ENCODE data around the gene LBP.
"Not testable (repeated sequence)": the region's sequence is repeated elsewhere in the genome, so short reads cannot be mapped to it uniquely, and the experiment has no call there.

The LBP gene

DNA sequence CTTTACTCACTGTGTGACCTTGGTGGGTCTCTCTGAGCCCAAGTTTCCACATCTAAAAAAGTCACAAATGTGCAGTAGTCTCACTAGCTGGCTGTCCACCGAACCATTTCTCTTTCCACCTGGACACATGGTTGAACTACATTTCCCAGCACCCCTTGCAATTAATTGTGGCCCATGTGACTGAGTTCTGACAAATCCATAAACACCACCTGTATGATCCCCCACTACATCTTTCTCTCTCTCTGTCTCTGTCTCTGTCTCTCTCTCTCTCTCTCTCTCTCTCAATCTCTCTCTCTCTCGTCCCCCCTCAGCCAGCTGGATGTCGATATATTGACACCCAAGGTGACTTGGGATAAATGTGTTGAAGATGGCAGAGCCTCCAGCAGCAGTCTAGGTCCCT lies 46.1 kb downstream of the LBP start:
- no peak for DNase-seq (ENCODE audit: extremely low read depth in 1 of 2, low read depth in 1 of 2)

DNA sequence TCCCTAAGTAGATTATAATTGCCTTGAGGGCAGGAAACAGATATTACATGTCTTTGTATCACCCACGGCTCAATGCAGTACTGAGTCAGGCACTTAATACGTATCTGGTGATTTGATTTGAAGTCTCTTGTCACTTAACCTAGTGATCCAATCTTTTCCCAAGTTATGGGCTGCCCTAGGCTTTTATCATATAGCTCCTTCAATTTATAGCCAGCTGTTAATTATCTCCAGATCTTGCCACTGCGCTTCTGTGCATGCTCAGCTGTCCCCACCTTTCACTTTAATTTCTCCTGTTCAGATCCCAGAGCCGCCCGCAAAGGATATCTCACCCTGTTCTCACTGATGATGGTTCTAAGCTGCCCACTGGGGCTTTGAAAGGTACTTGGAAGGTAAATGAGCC lies 47.0 kb downstream of the LBP start:
- no peak for DNase-seq (ENCODE audit: extremely low read depth in 1 of 2, low read depth in 1 of 2)

DNA sequence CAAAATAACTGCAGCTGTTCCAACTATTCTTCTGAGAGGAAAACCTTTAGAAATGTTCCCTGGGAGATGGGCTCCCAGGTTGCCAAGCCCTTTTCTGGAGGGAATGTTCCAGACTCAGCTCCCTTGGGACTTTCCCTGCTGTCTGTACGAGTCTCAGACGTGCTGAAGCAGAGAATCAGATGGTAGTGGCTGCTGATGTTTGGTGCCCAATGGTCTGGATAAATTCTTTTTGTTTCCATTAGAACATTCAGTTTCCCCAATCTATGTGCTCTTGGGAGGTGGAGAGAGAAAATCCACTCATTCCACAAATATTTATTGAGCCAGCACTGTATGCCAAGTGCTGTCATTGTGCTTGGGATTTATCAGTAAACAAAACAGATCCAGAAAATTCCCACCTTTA lies 48.9 kb downstream of the LBP start:
- DNase-seq (ENCODE audit: extremely low read depth in 1 of 2, low read depth in 1 of 2) = no peak

DNA sequence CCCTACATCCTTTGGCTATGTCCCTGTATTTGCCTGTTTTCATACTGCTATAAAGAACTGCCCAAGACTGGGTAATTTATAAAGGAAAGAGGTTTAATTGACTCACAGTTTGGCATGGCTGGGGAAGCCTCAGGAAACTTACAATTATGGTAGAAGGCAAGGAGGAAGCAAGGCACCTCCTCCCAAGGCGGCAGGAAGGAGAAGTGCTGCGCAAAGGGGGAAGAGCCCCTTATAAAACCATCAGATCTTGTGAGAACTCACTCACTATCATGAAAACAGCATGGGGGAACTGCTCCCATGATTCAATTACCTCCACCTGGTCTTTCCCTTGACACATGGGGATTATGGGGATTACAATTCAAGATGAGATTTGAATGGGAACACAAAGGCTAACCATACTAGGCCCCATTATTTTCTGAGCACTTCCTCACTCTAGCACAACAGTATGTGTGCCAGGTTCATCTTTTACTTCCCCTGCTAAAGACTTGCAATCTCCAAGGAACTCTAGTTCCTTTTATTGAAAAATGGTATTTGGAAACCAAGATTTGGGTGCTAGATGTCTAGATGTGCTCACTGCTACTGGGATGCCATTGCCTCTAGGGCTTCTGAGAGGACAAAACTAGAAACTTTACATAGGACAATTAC lies 49.6 kb downstream of the LBP start:
- not testable (repeated sequence) for DNase-seq (ENCODE audit: extremely low read depth in 1 of 2, low read depth in 1 of 2)

DNA sequence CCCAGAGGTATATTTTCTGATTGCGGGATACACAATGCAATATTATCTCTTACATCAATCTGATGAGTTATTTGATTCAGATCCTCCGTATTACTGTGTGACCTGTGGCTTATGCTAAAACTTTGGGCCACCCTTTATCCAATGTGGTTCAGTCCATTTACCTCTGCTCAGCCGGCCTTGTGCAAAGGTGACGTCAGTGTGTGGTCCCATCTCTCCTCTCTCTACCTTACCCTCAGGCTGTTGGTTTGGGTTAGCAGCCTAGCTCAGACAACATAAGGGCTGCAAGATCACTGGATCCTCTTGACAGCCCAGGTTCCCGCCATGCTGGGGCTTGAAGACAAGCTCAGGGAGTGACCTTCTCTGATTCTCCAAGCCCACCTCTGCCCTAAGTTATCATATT lies 55.8 kb downstream of the LBP start:
- DNase-seq (ENCODE audit: extremely low read depth in 1 of 2, low read depth in 1 of 2) = no peak

DNA sequence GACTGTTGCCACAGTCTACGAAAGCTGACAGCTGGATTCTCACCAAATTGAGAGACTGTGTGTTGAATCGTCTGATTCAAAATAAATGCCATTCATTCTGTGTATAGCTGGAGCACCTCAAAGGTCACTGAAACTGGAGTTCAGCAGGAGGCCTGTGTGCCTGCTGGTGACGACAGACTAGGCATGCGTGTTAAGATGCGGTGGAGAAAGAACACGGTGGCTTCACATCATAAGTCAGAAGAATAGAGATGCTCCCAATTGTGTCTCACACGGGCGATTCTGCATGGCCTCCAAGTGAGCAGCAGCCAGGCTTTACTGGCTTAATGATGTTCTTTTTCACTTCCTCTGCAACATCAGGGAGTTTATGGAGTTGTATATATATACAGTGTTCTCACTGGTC lies 56.5 kb downstream of the LBP start:
- no peak for DNase-seq (ENCODE audit: extremely low read depth in 1 of 2, low read depth in 1 of 2)

DNA sequence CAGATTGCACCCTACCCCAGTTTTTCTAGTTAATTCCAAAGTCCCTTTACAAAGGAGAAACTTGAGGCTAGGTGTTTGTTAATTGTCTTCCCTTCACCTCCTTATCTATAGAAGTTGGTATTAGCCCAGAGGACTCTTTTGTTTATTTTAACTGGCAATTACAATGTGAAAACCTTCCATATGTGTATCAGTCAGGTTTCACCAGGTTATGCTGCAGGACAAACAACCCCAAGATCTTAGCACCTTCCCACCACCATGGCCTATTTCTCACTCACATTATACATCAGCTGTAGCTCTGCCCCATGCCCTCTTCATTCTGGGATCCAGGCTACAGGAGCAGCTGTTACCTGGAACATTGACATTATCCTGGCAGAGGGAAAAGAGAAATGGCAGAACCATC lies 57.7 kb downstream of the LBP start:
- DNase-seq (ENCODE audit: extremely low read depth in 1 of 2, low read depth in 1 of 2) = no peak

DNA sequence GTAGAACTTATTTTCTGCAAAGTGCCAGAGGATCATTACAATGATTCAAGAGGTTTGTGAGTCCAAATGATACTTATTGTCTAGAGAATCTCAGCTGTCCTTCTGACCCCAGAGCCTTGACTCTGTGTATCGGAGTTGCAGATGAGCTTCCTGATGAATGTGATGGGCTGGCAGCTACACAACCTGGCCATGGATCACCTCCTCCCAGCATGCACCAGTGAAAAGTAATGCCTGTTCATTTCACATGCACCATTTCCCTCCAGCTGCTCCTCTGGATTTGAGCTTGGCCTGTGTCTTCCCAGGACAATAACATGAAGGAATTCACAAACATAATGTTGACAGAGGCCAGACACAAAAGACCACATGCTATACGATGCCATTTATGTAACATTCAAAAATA lies 58.9 kb downstream of the LBP start:
- DNase-seq (ENCODE audit: extremely low read depth in 1 of 2, low read depth in 1 of 2) = no peak

DNA sequence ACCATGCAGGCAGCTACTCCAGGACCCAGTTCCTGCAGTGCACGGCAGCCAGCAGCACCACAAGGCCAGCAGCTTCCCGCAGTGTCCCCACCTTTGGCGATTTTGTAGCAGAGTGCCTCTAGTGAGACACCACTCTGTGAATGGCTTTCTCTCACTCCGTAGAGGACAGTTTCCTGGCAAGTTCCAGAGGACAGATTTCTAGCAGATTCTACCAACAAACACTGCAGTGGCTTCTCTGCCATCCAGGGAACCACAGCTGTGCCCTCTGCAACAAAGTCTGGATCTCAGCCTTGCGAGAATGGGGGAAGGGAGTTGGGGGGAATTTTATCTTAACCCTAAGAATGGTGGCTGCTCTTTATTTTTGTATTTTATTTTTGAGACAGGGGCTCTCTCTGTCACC lies 60.2 kb downstream of the LBP start:
- DNase-seq (ENCODE audit: extremely low read depth in 1 of 2, low read depth in 1 of 2) = no peak

DNA sequence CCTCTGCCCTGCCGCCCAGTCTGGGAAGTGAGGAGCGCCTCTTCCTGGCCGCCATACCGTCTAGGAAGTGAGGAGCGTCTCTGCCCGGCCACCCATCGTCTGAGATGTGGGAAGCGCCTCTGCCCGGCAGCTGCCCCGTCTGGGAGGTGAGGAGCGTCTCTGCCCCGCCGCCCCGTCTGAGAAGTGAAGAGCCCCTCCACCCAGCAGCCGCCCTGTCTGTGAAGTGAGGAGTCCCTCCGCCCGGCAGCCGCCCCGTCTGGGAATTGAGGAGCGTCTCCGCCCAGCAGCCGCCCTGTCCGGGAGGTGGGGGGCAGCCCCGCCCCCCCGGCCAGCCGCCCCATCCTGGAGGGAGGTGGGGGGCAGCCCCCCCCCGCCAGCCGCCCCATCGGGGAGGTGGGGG lies 61.0 kb downstream of the LBP start:
- no peak for DNase-seq (ENCODE audit: extremely low read depth in 1 of 2, low read depth in 1 of 2)

DNA sequence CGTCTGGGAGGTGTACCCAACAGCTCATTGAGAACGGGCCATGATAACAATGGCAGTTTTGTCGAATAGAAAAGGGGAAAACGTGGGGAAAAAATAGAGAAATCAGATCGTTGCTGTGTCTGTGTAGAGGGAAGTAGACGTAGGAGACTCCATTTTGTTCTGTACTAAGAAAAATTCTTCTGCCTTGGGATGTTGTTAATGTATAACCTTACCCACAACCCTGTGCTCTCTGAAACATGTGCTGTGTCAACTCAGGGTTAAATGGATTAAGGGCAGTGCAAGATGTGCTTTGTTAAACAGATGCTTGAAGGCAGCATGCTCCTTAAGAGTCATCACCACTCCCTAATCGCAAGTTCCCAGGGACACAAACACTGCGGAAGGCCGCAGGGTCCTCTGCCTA lies 61.5 kb downstream of the LBP start:
- DNase-seq (ENCODE audit: extremely low read depth in 1 of 2, low read depth in 1 of 2) = not testable (repeated sequence)

DNA sequence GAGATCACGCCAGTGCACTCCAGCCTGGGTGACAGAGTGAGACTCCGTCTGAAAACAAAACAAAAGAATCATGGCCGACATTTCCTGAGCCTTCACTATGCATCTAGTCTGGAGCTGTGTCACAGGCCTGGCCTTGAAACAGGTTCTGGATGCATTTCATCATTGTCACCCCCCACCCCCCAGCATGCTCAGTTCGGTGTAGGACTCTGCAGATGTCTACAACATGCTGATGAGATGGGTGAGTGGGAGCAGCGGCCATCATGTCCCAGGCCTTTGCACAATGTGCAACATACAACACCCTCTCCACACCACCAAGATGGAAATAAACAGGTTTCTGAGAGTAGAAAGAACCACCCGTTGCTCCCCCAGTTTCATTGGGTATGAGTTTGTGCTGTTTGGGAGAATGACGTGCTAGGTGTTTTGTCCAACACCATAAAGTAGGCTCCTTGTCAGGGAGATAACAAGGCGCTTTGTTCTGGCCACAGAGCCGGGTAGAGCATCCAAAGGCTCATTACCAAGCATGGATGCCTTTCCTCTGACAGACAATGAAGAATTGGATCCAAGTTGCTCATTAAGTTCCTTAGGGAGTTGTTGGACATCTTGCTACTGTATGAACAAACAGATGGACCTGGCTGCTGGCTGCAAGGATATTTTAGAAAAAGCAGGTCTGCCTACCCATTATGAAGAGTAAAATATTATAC lies 66.7 kb downstream of the LBP start:
- no peak for DNase-seq (ENCODE audit: extremely low read depth in 1 of 2, low read depth in 1 of 2)

DNA sequence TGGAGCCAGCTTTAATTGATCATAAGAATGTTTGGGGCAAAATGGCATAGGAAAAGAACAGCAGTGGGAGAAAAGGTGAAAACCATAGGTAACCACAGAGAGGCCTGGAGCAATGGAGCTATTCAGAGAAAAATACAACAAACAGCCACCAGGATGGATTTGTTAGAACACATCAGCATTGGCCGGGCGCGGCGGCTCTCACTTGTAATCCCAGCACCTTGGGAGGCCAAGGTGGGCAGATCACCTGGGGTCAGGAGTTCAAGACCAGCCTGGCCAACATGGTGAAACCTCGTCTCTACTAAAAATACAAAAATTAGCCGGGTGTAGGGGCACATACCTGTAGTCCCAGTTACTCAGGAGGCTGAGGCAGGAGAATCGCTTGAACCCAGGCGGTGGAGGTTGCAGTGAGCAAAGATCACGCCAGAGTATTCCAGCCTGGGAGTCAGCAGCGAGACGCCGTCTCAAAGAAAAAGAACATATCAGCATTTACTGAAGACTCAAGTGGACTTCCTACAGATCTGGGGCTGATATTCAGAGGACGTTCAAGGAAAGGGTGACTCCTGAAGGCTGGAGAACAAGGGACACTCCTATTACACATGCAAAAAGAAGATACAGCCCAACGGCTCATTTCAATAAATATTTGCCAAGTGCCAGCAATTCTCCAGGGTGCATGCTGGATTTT lies 68.6 kb downstream of the LBP start:
- no peak for DNase-seq (ENCODE audit: extremely low read depth in 1 of 2, low read depth in 1 of 2)

DNA sequence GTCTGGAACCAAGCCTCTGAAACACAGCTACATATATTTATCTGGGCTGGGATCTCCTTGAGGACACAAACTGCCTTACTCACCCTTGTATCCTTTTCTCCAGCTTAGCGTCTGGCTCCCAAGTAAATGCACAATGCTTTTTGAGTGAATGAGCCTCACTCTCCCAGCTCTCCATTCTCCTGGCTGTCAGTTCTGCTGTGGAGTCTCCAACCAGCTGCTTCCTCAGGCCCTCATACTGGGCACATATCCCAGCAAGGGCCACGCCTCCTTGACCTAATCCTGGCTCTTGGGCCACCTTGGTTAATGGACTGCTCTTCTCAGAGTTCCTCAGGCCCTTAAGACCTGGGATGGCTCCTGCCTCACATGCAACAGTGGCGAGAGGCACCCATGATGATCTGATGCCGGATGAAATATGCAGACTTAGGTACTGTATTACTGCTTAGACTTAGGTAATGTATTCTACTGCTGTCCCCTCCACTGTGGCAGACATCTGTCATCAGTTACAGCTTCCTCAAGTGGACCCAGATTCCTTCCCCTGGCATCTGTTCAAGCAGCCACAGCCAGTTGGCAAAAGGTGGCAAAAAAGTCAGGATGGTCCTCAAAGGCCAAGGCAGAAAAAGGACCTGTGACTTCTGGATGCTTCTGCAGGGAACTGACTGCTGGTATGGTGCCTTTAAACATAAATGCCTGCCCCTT lies 72.4 kb downstream of the LBP start:
- no peak for DNase-seq (ENCODE audit: extremely low read depth in 1 of 2, low read depth in 1 of 2)

DNA sequence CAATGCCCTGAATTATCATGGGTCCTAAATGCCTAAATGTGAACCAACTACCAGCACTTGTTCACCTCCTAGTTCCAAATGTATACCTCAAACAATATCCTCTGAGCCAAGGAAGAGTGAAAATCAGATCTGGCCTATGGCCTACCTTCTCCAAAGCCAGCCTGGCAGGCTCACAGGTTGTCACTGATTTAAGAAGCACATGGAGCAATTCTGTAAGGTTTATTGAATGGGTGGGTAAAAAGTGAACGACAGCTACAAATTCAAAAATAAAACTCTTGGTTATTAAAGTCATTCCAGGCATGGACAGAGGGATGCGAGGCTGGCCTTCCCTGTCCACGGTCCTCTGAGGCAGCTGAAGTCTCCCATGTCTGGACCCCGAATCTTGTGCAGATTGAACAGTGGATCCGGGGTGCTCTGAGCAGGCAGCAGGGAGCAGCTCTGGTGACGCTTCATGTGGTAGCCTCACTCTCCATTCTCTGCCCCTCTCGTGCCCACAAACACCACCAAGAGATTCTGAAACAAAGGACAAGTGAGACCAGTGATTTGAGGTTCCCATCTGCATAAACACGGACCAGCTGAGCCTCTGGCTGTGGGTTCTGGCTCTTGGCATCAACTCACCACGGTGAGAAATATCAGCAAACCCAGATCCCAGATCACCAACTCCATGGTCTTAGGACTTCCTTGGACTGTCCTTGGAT lies 74.3 kb downstream of the LBP start:
- no peak for DNase-seq (ENCODE audit: extremely low read depth in 1 of 2, low read depth in 1 of 2)

DNA sequence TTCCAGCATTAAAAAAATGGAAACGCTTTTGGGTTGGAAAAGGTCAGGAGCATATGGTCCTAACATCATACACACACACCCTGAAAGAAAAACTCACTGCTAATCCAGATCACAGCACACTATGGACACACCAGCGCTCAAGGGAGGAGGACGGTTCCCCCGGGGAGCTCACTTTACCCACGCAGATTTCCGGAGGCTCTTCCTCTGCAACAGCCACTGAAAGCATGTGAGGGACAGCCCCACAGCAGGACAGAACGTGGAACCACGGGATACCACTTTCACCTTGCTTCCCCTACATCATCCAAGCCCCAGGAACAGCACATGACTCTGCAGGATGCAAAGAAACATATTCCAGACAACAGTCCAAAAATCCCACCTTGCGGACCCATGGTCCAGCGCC lies 75.6 kb downstream of the LBP start:
- no peak for DNase-seq (ENCODE audit: extremely low read depth in 1 of 2, low read depth in 1 of 2)

DNA sequence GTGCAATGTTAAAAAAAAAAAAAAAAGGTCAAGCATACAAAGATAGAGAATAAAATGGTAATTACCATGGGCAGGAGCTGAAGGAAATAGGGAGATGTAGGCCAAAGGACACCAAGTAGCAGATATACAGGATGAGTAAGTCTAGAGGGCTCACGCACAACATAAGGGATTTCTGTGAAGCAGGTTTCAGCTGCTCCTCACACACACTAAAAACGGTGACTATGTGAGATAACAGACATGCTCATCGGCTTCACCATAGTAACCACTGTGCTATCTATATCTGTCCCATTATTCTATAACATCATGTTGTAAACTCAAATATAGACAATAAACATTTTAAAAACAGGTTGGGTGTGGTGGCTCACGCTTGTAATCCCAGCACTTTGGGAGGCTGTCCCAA lies 77.3 kb downstream of the LBP start:
- DNase-seq (ENCODE audit: extremely low read depth in 1 of 2, low read depth in 1 of 2) = no peak

DNA sequence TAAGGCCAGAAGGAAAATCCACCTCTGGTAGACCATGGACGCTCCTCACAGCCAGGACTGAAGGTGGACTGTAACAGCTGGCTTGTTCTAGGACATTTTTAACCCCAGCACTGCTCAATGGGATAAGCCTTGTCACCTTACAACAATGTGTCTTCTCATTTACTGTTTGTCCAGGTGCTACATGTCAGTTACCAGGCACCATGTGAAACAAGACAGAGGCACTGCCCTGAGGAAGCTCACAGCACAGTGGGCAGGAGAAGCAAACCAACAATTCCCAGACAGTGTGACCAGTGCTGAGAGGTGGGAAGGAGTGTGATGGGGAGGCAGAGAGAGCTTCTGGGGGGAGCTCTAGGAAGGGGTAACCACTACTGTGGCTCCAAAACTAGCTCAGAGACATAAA lies 78.1 kb downstream of the LBP start:
- no peak for DNase-seq (ENCODE audit: extremely low read depth in 1 of 2, low read depth in 1 of 2)

DNA sequence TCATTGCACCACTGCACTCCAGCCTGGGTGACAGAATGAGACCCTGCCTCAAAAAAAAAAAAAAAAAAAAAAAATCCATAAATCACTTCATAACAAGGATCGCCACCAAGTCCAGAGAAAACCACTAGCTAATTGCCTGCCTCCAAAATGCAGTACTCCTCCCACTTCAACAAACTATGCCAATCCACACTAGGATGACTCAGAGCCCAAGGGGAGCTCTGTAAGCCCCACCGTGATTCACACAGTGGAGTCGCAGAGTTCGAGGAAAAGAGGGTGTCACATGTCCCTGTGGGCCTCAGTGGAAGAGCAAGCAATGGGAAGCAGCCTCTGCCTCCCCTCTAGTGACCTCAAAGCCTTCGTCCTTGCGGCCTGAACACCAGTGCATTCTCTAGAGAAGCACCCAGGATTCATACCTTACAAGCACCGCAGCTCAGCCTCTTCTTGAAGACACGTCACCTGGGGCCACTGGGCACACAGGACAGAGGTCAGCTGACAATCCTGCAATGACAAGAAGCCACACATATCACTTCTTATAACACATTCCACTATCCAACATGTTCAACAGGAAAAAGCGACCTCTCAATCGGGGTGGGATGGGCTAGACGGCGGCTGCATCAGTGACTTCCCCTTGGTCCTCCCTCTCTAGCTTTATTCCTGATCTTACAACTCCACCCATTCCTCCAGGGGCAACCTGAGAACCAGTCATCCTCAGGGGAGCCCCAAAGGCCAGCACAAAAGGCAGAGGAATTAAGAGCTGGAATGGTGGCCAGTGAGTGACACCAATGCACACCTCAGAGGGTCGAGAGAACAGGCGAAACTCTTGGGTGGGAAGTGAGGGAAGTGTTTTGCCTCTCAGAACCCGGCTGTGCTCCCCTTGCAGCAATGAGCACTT lies 80.0 kb downstream of the LBP start:
- DNase-seq (ENCODE audit: extremely low read depth in 1 of 2, low read depth in 1 of 2) = peak in 1 of 2 donors; percentile 45
